DOHH2 (cell line): ENCODE results near the gene TTC32.

Experiments used
- CTCF ChIP-seq: fragments of 200-600 bp; sonication (generic); IDR thresholded peaks from one replicate; pipeline ENCODE4 v1.5.1; 2014; ENCODE audit warnings: antibody characterized with exemption, mild to moderate bottlenecking, low read depth, low read length; ENCODE audit not compliant: poor library complexity, severe bottlenecking
- EZH2phosphoT487 ChIP-seq: fragments of 200-600 bp; sonication (generic); IDR thresholded peaks from 2 replicates; pipeline ENCODE4 v1.6.1; 2017; ENCODE audit warnings: borderline replicate concordance, mild to moderate bottlenecking, antibody characterized with exemption, low read length, moderate library complexity, mixed read lengths

GRCh38 chr2:19883971-19884720 lies 17.6 kb downstream of the TTC32 start:
- TF ChIP-seq CTCF (no peak), EZH2phosphoT487 (no peak)
